Activated T-helper 1 cell treated with Interleukin-2 at 50 U/mL for 16 hours (primary cell): Measurements from ENCODE around the gene FAM222B.
"Not testable (repeated sequence)": the region's sequence is repeated elsewhere in the genome, so short reads cannot be mapped to it uniquely, and the experiment has no call there.

Experiments used
- DNase-seq: peaks from one replicate; pipeline ENCODE4 v3.0.0-alpha.2; 2020; ENCODE audit warnings: low read depth

FAM222B gene

GRCh38 chr17:28839221-28839620 lies 3.4 kb downstream of the FAM222B start:
- no peak for DNase-seq

- not testable (repeated sequence) for DNase-seq
Measured at GRCh38 chr17:28836541-28836940, 6.0 kb downstream of the FAM222B start.

GRCh38 chr17:28834420-28834819 lies 8.2 kb downstream of the FAM222B start:
- no peak for DNase-seq

- DNase-seq = no peak
Measured at GRCh38 chr17:28828294-28829040, 14.1 kb downstream of the FAM222B start.

- no peak for DNase-seq
Measured at GRCh38 chr17:28827672-28828071, 14.9 kb downstream of the FAM222B start.

- DNase-seq = no peak
Measured at GRCh38 chr17:28819582-28819981, 23.0 kb downstream of the FAM222B start.

GRCh38 chr17:28818819-28819221 lies 23.8 kb downstream of the FAM222B start:
- DNase-seq = no peak

- no peak for DNase-seq
Measured at GRCh38 chr17:28816540-28816939, 26.1 kb downstream of the FAM222B start.

- DNase-seq = no peak
Measured at GRCh38 chr17:28812748-28813377, 29.7 kb downstream of the FAM222B start.

GRCh38 chr17:28812091-28812747 lies 30.4 kb downstream of the FAM222B start:
- DNase-seq = peak; percentile 95

GRCh38 chr17:28811651-28812090 lies 30.9 kb downstream of the FAM222B start:
- no peak for DNase-seq

- DNase-seq = no peak
Measured at GRCh38 chr17:28810437-28810836, 32.2 kb downstream of the FAM222B start.

- no peak for DNase-seq
Measured at GRCh38 chr17:28807925-28808634, 34.5 kb downstream of the FAM222B start.

GRCh38 chr17:28796062-28796461 lies 46.5 kb downstream of the FAM222B start:
- no peak for DNase-seq

- DNase-seq = not testable (repeated sequence)
Measured at GRCh38 chr17:28794846-28795441, 47.6 kb downstream of the FAM222B start.

- DNase-seq = no peak
Measured at GRCh38 chr17:28792877-28793661, 49.5 kb downstream of the FAM222B start.

GRCh38 chr17:28788100-28788499 lies 54.5 kb downstream of the FAM222B start:
- no peak for DNase-seq

GRCh38 chr17:28783161-28783560 lies 59.4 kb downstream of the FAM222B start:
- DNase-seq = no peak

- DNase-seq = not testable (repeated sequence)
Measured at GRCh38 chr17:28779601-28780000, 63.0 kb downstream of the FAM222B start.

GRCh38 chr17:28777178-28777577 lies 65.4 kb downstream of the FAM222B start:
- DNase-seq = no peak

- DNase-seq = no peak
Measured at GRCh38 chr17:28774206-28774605, 68.4 kb downstream of the FAM222B start.
